Thyroid gland (tissue), 4 donors: ENCODE data around the gene FOXN1.

ENCODE experiments used
- POLR2A ChIP-seq, 2 donors: fragments of 450-650 bp; IDR thresholded peaks; one replicate each; pipeline ENCODE4 v1.6.1; 2017; ENCODE audit warnings: antibody characterized with exemption in 2 of 2, mild to moderate bottlenecking in 2 of 2, moderate library complexity in 1 of 2
- TF ChIP-seq, protein P1 (sequence below), 6 experiments: fragments of 200-600 bp in 3 of 6; fragments of 450-650 bp in 3 of 6; sonication (generic) in 3 of 6; IDR thresholded peaks; one replicate each; pipeline ENCODE4 v1.5.1; 2016 to 2019; ENCODE audit warnings: antibody characterized with exemption in 6 of 6, mild to moderate bottlenecking in 2 of 6, inconsistent platforms in 1 of 6, moderate library complexity in 1 of 6

- TF ChIP-seq, protein P1, sequence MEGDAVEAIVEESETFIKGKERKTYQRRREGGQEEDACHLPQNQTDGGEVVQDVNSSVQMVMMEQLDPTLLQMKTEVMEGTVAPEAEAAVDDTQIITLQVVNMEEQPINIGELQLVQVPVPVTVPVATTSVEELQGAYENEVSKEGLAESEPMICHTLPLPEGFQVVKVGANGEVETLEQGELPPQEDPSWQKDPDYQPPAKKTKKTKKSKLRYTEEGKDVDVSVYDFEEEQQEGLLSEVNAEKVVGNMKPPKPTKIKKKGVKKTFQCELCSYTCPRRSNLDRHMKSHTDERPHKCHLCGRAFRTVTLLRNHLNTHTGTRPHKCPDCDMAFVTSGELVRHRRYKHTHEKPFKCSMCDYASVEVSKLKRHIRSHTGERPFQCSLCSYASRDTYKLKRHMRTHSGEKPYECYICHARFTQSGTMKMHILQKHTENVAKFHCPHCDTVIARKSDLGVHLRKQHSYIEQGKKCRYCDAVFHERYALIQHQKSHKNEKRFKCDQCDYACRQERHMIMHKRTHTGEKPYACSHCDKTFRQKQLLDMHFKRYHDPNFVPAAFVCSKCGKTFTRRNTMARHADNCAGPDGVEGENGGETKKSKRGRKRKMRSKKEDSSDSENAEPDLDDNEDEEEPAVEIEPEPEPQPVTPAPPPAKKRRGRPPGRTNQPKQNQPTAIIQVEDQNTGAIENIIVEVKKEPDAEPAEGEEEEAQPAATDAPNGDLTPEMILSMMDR (IDR thresholded peaks at IDR 0.05) = no peak
- TF ChIP-seq POLR2A (IDR thresholded peaks at IDR 0.05) = no peak
Measured at GRCh38 chr17:28497931-28498330, 8.2 kb upstream of the FOXN1 start.
